ENCODE measurements around the gene SLC1A7.

- no peak for TF ChIP-seq CTCF (IDR thresholded peaks at IDR 0.05)
- TF ChIP-seq POLR2AphosphoS5 (IDR thresholded peaks at IDR 0.05; ENCODE audit: insufficient read depth in 1 of 2, low read depth in 1 of 2), result no peak
- no peak for TF ChIP-seq POLR2A (IDR thresholded peaks at IDR 0.05)
These were observed 20.1 kb downstream of the SLC1A7 start for GRCh38 chr1:53122201-53122885.
